GM18520 (cell line): ENCODE measurements around the gene SDCBP2.

Experiments
- ATAC-seq: cut with Tn5 transposase; IDR thresholded peaks from one replicate; pipeline ENCODE4 v1.9.1; 2021; ENCODE audit not compliant: unreplicated experiment

The SDCBP2 gene

GRCh38 chr20:1298888-1299511 lies 29.9 kb downstream of the SDCBP2 start:
- no peak for ATAC-seq

- ATAC-seq, result no peak
Observed at GRCh38 chr20:1298166-1298565, 30.8 kb downstream of the SDCBP2 start.

GRCh38 chr20:1297486-1297885 lies 31.5 kb downstream of the SDCBP2 start:
- ATAC-seq, result no peak

GRCh38 chr20:1296922-1297321 lies 32.0 kb downstream of the SDCBP2 start:
- no peak for ATAC-seq

- no peak for ATAC-seq
Observed at GRCh38 chr20:1296117-1296610, 32.8 kb downstream of the SDCBP2 start.

- ATAC-seq, result no peak
Observed at GRCh38 chr20:1295276-1295930, 33.5 kb downstream of the SDCBP2 start.

- ATAC-seq, result no peak
Observed at GRCh38 chr20:1294497-1294896, 34.4 kb downstream of the SDCBP2 start.

- ATAC-seq, result no peak
Observed at GRCh38 chr20:1293641-1294379, 35.1 kb downstream of the SDCBP2 start.

- no peak for ATAC-seq
Observed at GRCh38 chr20:1292620-1293019, 36.3 kb downstream of the SDCBP2 start.

- ATAC-seq, result no peak
Observed at GRCh38 chr20:1291191-1291741, 37.7 kb downstream of the SDCBP2 start.

- no peak for ATAC-seq
Observed at GRCh38 chr20:1287787-1288569, 41.0 kb downstream of the SDCBP2 start.

- ATAC-seq, result no peak
Observed at GRCh38 chr20:1287306-1287705, 41.6 kb downstream of the SDCBP2 start.

- ATAC-seq, result no peak
Observed at GRCh38 chr20:1286267-1287024, 42.5 kb downstream of the SDCBP2 start.

GRCh38 chr20:1283522-1284510 lies 45.1 kb downstream of the SDCBP2 start:
- ATAC-seq, result no peak

- no peak for ATAC-seq
Observed at GRCh38 chr20:1282966-1283365, 46.0 kb downstream of the SDCBP2 start.

- ATAC-seq, result no peak
Observed at GRCh38 chr20:1281279-1282057, 47.5 kb downstream of the SDCBP2 start.

GRCh38 chr20:1280195-1281102 lies 48.5 kb downstream of the SDCBP2 start:
- ATAC-seq, result no peak
